ENCODE data around the gene OR52W1. TPM values are rescaled to one million over a fixed set of nuclear protein-coding genes. Genes with fewer than 3 reads are reported as not detected.

The OR52W1 gene
- not detected for total RNA-seq
- long read RNA-seq = 0 reads

GRCh38 chr11:6199174-6199810 lies at the start of gene OR52W1:
OR52W1 (plus strand) TSS chr11:6199224; CDS start chr11:6199224, 0 bp downstream.
- DNase-seq = no peak
- no peak for ATAC-seq
- intact Hi-C loops (cut with micrococcal nuclease) = no loop called here

GRCh38 chr11:6151117-6151516 lies 47.9 kb upstream of the OR52W1 start:
- no peak for ATAC-seq
- intact Hi-C loops (cut with micrococcal nuclease) = no loop called here
- no peak for DNase-seq

GRCh38 chr11:6152126-6152525 lies 46.9 kb upstream of the OR52W1 start:
- intact Hi-C loops (cut with micrococcal nuclease) = no loop called here
- ATAC-seq = no peak
- no peak for DNase-seq

GRCh38 chr11:6156628-6157359 lies 42.2 kb upstream of the OR52W1 start:
- intact Hi-C loops (cut with micrococcal nuclease) = no loop called here
- ATAC-seq = no peak

GRCh38 chr11:6170226-6170625 lies 28.8 kb upstream of the OR52W1 start, which contains the start of gene OR52B2:
OR52B2 (minus strand) TSS chr11:6170326; CDS start chr11:6170326, 0 bp downstream.
- no peak for ATAC-seq
- intact Hi-C loops (cut with micrococcal nuclease) = no loop called here
- DNase-seq = no peak

More at GRCh38 chr11:6156628-6157359, 42.2 kb upstream of the OR52W1 start:
- DNase-seq = no peak

- ATAC-seq (no peak), DNase-seq (no peak)
- intact Hi-C loops (cut with micrococcal nuclease) = no loop called here
These were observed 23.6 kb upstream of the OR52W1 start for GRCh38 chr11:6175440-6175839.

GRCh38 chr11:6191742-6192141 lies 7.3 kb upstream of the OR52W1 start:
- intact Hi-C loops (cut with micrococcal nuclease) = no loop called here
- no peak for DNase-seq
- ATAC-seq = no peak

GRCh38 chr11:6194065-6194581 lies 4.9 kb upstream of the OR52W1 start:
- DNase-seq = no peak
- intact Hi-C loops (cut with micrococcal nuclease) = no loop called here
- ATAC-seq = no peak

- ATAC-seq (no peak), DNase-seq (no peak)
- intact Hi-C loops (cut with micrococcal nuclease) = no loop called here
These were observed 2.6 kb upstream of the OR52W1 start for GRCh38 chr11:6196396-6196795.

- ATAC-seq = no peak
- intact Hi-C loops (cut with micrococcal nuclease) = no loop called here
- no peak for DNase-seq
These were observed 1.4 kb upstream of the OR52W1 start for GRCh38 chr11:6197466-6198200.

GRCh38 chr11:6200975-6201374 lies 2.0 kb downstream of the OR52W1 start:
- intact Hi-C loops (cut with micrococcal nuclease) = no loop called here
- DNase-seq (peak; percentile 57), ATAC-seq (peak; percentile 61)

GRCh38 chr11:6201481-6201880 lies 2.5 kb downstream of the OR52W1 start:
- intact Hi-C loops (cut with micrococcal nuclease) = no loop called here
- no peak for DNase-seq
- ATAC-seq = no peak

- intact Hi-C loops (cut with micrococcal nuclease) = no loop called here
- ATAC-seq (no peak), DNase-seq (no peak)
These were observed 3.0 kb downstream of the OR52W1 start for GRCh38 chr11:6202041-6202440.

- DNase-seq = no peak
- intact Hi-C loops (cut with micrococcal nuclease) = no loop called here
- no peak for ATAC-seq
These were observed 4.3 kb downstream of the OR52W1 start for GRCh38 chr11:6203327-6203726.

- intact Hi-C loops (cut with micrococcal nuclease) = no loop called here
- DNase-seq (no peak), ATAC-seq (no peak)
These were observed 5.7 kb downstream of the OR52W1 start for GRCh38 chr11:6204706-6205105.

- DNase-seq (no peak), ATAC-seq (no peak)
- intact Hi-C loops (cut with micrococcal nuclease) = no loop called here
These were observed 6.3 kb downstream of the OR52W1 start, which contains the start of gene C11orf42 for GRCh38 chr11:6205366-6205765. C11orf42 (plus strand) TSS chr11:6205557; CDS start chr11:6205616, 59 bp downstream.

GRCh38 chr11:6206456-6207180 lies 7.6 kb downstream of the OR52W1 start:
- DNase-seq (no peak), ATAC-seq (no peak)
- intact Hi-C loops (cut with micrococcal nuclease) = no loop called here

- no peak for ATAC-seq
- DNase-seq = no peak
- intact Hi-C loops (cut with micrococcal nuclease) = no loop called here
These were observed 10.8 kb downstream of the OR52W1 start for GRCh38 chr11:6209801-6210200.

- intact Hi-C loops (cut with micrococcal nuclease) = no loop called here
- DNase-seq = no peak
- no peak for ATAC-seq
These were observed 11.4 kb downstream of the OR52W1 start for GRCh38 chr11:6210274-6210955.
